ENCODE results near the gene GSG1L2. TPM values are rescaled to one million over a fixed set of nuclear protein-coding genes. Genes with fewer than 3 reads are reported as not detected.
"Not testable (repeated sequence)": the region's sequence is repeated elsewhere in the genome, so short reads cannot be mapped to it uniquely, and the experiment has no call there.

The GSG1L2 gene
- polyA plus RNA-seq, 3 donors: not detected

- Mint-ChIP-seq H3K27ac (no peak overlapping the region), H3K36me3 (no peaks in the 10 kb centered on the region), H3K4me3 (no peak overlapping the region), H3K27me3 (ENCODE audit: low read depth in 3 of 3) (peaks cover 6 to 8% (median 6%) of the 10 kb centered on the region in 3 donors), H3K4me1 (no peaks in the 10 kb centered on the region), H3K9me3 (no peaks in the 10 kb centered on the region)
- H3K79me2 ChIP-seq (ENCODE audit: insufficient read depth, low read length): no peaks in the 10 kb centered on the region
- WGBS (ENCODE audit: insufficient coverage): no CpG with 5 or more reads among the region's 2 CpGs
- H2AFZ ChIP-seq (ENCODE audit: insufficient read depth, low read depth, low read length, poor library complexity, severe bottlenecking): no peak overlapping the region
- no peaks in the 10 kb centered on the region for H4K20me1 ChIP-seq (ENCODE audit: insufficient read depth, low read length)
- no peak overlapping the region for H3K4me3 ChIP-seq (replicated peaks in 1 of 3; ENCODE audit: low read depth in 2 of 3, low read length in 3 of 3)
- H3K27ac ChIP-seq (ENCODE audit: low read depth in 1 of 2, low read length in 2 of 2): no peak overlapping the region
- intact Hi-C loops (cut with micrococcal nuclease): no loop called here
- H3K9me3 ChIP-seq (replicated peaks in 1 of 2; ENCODE audit: control insufficient read depth in 1 of 2, insufficient read depth in 1 of 2, low read length in 2 of 2): no peaks in the 10 kb centered on the region
- H3K9ac ChIP-seq (ENCODE audit: insufficient read depth, low read length, poor library complexity, severe bottlenecking): no peak overlapping the region
- no peaks in the 10 kb centered on the region for H3K36me3 ChIP-seq (replicated peaks in 1 of 2; ENCODE audit: control insufficient read depth in 1 of 2, insufficient read depth in 2 of 2, low read length in 2 of 2)
- H3K27me3 ChIP-seq (ENCODE audit: control insufficient read depth in 2 of 2, insufficient read depth in 2 of 2, low read length in 2 of 2): peaks cover 0 to 2% of the 10 kb centered on the region in 2 donors
- no peak overlapping the region for H3K4me2 ChIP-seq (replicated peaks; ENCODE audit: extremely low read depth, low read length, poor library complexity, severe bottlenecking)
- TF ChIP-seq CTCF (IDR thresholded peaks at IDR 0.05): no peak
- DNase-seq: no peak
- H3K4me1 ChIP-seq (ENCODE audit: control insufficient read depth in 1 of 2, insufficient read depth in 2 of 2, low read length in 2 of 2): no peaks in the 10 kb centered on the region
These were observed 37.3 kb downstream of the GSG1L2 start for GRCh38 chr17:9784544-9784943.

- H3K4me2 ChIP-seq (replicated peaks; ENCODE audit: extremely low read depth, low read length, poor library complexity, severe bottlenecking); H3K4me1 ChIP-seq (ENCODE audit: control insufficient read depth in 1 of 2, insufficient read depth in 2 of 2, low read length in 2 of 2); H3K9me3 Mint-ChIP-seq; H3K79me2 ChIP-seq (ENCODE audit: insufficient read depth, low read length); H3K9ac ChIP-seq (ENCODE audit: insufficient read depth, low read length, poor library complexity, severe bottlenecking); H3K27ac ChIP-seq (ENCODE audit: low read depth in 1 of 2, low read length in 2 of 2); H2AFZ ChIP-seq (ENCODE audit: insufficient read depth, low read depth, low read length, poor library complexity, severe bottlenecking); H3K27ac Mint-ChIP-seq; H3K27me3 ChIP-seq (ENCODE audit: control insufficient read depth in 2 of 2, insufficient read depth in 2 of 2, low read length in 2 of 2); H3K27me3 Mint-ChIP-seq (ENCODE audit: low read depth in 3 of 3); intact Hi-C loops (cut with micrococcal nuclease); H3K9me3 ChIP-seq (replicated peaks in 1 of 2; ENCODE audit: control insufficient read depth in 1 of 2, insufficient read depth in 1 of 2, low read length in 2 of 2); H3K4me3 ChIP-seq (replicated peaks in 1 of 3; ENCODE audit: low read depth in 2 of 3, low read length in 3 of 3); DNase-seq; H3K36me3 Mint-ChIP-seq; H3K36me3 ChIP-seq (replicated peaks in 1 of 2; ENCODE audit: control insufficient read depth in 1 of 2, insufficient read depth in 2 of 2, low read length in 2 of 2); H3K4me1 Mint-ChIP-seq; H3K4me3 Mint-ChIP-seq; H4K20me1 ChIP-seq (ENCODE audit: insufficient read depth, low read length): not testable (repeated sequence)
- 100% methylated on average over 3 of the region's 5 CpGs for WGBS (ENCODE audit: insufficient coverage)
These were observed 38.4 kb downstream of the GSG1L2 start for GRCh38 chr17:9783465-9783864.
